BE2C (cell line): Measurements from ENCODE around the gene STK36.

Experiments
- DNase-seq: peaks from one replicate; pipeline ENCODE4 v3.0.0-alpha.2; 2020
- H3K27me3 ChIP-seq: fragments of 250-450 bp; sonication (Bioruptor Pico); 2 replicates; pipeline ENCODE4 v1.5.1; 2020; ENCODE audit warnings: mild to moderate bottlenecking
- H3K36me3 ChIP-seq: fragments of 250-450 bp; sonication (Bioruptor Pico); 2 replicates; pipeline ENCODE4 v1.5.1; 2020; ENCODE audit warnings: mild to moderate bottlenecking
- H3K4me1 ChIP-seq: fragments of 250-450 bp; sonication (Bioruptor Pico); 2 replicates; pipeline ENCODE4 v1.5.1; 2020
- H3K4me3 ChIP-seq: 2 replicates; pipeline ENCODE4 v1.5.1; 2011; ENCODE audit warnings: low read depth, low read length
- H3K9me3 ChIP-seq: fragments of 250-450 bp; sonication (Bioruptor Pico); 2 replicates; pipeline ENCODE4 v1.5.1; 2020
- CTCF ChIP-seq: IDR thresholded peaks from 2 replicates; pipeline ENCODE4 v1.5.1; 2012; ENCODE audit warnings: mild to moderate bottlenecking, low read depth, low read length

The STK36 gene

DNA sequence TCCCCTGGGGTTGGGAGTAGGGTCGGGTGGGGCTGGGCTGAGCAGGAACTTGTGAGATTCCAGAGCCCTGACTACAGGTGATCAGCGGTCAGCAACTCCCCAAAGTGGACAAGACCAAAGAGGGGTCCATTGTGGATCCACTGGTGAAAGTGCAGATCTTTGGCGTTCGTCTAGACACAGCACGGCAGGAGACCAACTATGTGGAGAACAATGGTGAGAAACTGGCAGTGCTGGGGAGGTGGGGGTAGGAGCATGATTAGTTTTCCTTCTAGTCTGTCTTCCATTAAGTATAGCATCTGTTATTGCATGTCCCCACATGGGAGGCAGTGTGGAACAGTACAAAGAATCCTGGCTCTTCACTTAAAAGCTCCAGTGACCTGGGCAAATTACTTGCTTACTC is 36.2 kb upstream of the STK36 start:
- no peak overlapping the region for H3K4me3 ChIP-seq
- no peaks in the 10 kb centered on the region for H3K4me1 ChIP-seq
- H3K36me3 ChIP-seq: peaks cover 88% of the 10 kb centered on the region
- no peak for TF ChIP-seq CTCF
- DNase-seq: no peak
- no peaks in the 10 kb centered on the region for H3K27me3 ChIP-seq
- no peaks in the 10 kb centered on the region for H3K9me3 ChIP-seq

DNA sequence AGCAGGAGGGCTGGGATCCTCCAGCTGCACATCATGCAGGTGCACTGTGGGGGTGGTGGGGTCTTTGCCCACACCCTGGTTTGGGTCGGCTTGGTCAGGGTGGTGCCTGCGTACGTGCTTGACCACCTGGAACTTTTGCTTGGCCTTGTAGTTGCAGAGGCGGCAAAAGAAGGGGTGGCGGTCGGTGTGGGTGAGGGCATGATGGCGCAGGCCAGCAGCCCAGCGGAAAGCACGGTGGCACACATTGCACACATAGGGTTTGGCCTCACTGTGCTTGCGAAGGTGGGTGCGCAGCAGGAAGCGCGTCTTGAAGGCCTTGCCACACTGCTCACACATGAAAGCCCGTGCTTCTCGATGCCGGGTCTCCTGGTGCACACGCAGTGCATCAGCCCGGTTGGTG is 33.5 kb upstream of the STK36 start:
- H3K27me3 ChIP-seq: no peaks in the 10 kb centered on the region
- no peak overlapping the region for H3K4me3 ChIP-seq
- no peaks in the 10 kb centered on the region for H3K9me3 ChIP-seq
- H3K4me1 ChIP-seq: no peaks in the 10 kb centered on the region
- DNase-seq: no peak
- TF ChIP-seq CTCF: no peak
- H3K36me3 ChIP-seq: peaks cover 83% of the 10 kb centered on the region

GRCh38 chr2:218642121-218642656 is 29.7 kb upstream of the STK36 start:
- Histone ChIP-seq H3K4me1 (no peaks in the 10 kb centered on the region), H3K27me3 (no peaks in the 10 kb centered on the region), H3K4me3 (no peak overlapping the region), H3K9me3 (no peaks in the 10 kb centered on the region), H3K36me3 (peaks cover 75% of the 10 kb centered on the region)
- no peak for TF ChIP-seq CTCF
- no peak for DNase-seq

DNA sequence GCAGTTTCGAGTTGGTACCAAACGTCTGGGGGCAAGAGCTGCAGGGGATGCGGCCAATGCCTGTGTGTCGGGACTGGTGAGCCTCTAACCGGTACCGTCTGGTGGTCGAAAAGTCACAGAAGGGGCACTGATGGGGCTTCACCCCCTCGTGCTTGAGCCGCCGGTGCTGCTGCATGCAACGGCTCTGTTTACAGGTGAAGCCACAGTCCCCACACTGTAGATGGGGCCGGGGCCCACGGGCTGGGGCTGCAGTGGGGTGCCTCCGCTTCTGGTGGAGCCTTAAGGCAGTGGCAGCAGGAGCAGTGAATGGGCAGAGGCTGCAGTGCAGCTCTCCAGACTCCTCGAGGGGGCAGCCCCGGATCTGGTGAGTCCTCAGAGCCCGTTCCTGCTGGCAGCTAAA is 29.1 kb upstream of the STK36 start:
- Histone ChIP-seq H3K27me3 (no peaks in the 10 kb centered on the region), H3K36me3 (peaks cover 74% of the 10 kb centered on the region), H3K4me3 (no peak overlapping the region), H3K4me1 (no peaks in the 10 kb centered on the region), H3K9me3 (no peaks in the 10 kb centered on the region)
- no peak for TF ChIP-seq CTCF
- DNase-seq: no peak

DNA sequence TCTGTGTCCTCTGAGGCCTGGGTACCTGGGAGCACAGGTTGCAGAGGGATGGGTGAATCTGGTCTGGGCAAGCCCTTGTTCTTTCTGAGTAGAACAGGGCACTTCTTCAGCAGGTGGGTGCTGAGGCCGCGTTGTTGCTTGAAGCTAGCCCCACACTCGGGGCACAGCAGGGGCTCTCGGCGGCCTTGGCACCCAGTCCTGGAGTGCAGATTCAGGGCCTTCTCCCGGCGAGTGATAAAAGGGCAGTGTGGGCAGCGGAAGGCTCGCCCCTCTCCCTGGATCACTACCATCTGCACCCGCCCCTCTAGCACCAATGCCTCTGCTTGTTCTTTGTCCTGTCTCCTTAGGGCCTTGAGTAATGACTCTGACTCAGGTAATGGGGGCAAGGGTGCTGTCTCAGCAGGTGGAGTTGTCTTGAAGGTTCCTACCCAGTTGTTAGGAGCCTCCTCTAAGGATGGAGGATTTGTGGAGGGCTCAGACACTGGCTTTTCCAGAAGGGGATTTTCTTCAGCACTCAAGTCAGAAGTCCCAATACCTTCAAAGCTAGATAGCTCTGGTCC is 28.1 kb upstream of the STK36 start:
- DNase-seq: no peak
- TF ChIP-seq CTCF: no peak
- H3K36me3 ChIP-seq: peaks cover 74% of the 10 kb centered on the region
- no peak overlapping the region for H3K4me3 ChIP-seq
- no peaks in the 10 kb centered on the region for H3K9me3 ChIP-seq
- H3K27me3 ChIP-seq: no peaks in the 10 kb centered on the region
- H3K4me1 ChIP-seq: no peaks in the 10 kb centered on the region

- no peak for DNase-seq
- no peak overlapping the region for H3K4me3 ChIP-seq
- no peaks in the 10 kb centered on the region for H3K4me1 ChIP-seq
- H3K9me3 ChIP-seq: no peaks in the 10 kb centered on the region
- peaks cover 75% of the 10 kb centered on the region for H3K36me3 ChIP-seq
- TF ChIP-seq CTCF: no peak
- H3K27me3 ChIP-seq: no peaks in the 10 kb centered on the region
Measured at GRCh38 chr2:218644721-218645120, 27.2 kb upstream of the STK36 start.
